Neuronal stem cell (in vitro differentiated cells): ENCODE data around the gene CDC20.
A peak's percentile ranks its signal among the peaks of the same experiment; 100 is the strongest.

ENCODE experiments used
- DNase-seq: peaks from one replicate; pipeline ENCODE4 v3.0.0-alpha.2; 2013; ENCODE audit warnings: low spot score
- H2AFZ ChIP-seq: one replicate; pipeline ENCODE4 v1.6.1; 2013; ENCODE audit warnings: mild to moderate bottlenecking, low read length, inconsistent platforms
- H2AK5ac ChIP-seq: 2 replicates; pipeline ENCODE4 v1.6.1; 2013; ENCODE audit warnings: low read depth, mild to moderate bottlenecking, inconsistent platforms, low read length, moderate library complexity, mixed read lengths
- H2BK120ac ChIP-seq: 2 replicates; pipeline ENCODE4 v1.6.1; 2013; ENCODE audit warnings: low read depth, mild to moderate bottlenecking, inconsistent platforms, low read length, moderate library complexity, mixed read lengths
- H2BK12ac ChIP-seq: one replicate; pipeline ENCODE4 v1.6.1; 2013; ENCODE audit warnings: low read length, inconsistent platforms
- H2BK15ac ChIP-seq: 2 replicates; pipeline ENCODE4 v1.6.1; 2013; ENCODE audit warnings: mild to moderate bottlenecking, low read length, inconsistent platforms, mixed read lengths
- H2BK5ac ChIP-seq: one replicate; pipeline ENCODE4 v1.6.1; 2013; ENCODE audit warnings: inconsistent platforms, mild to moderate bottlenecking, low read length, moderate library complexity
- H3K14ac ChIP-seq: one replicate; pipeline ENCODE4 v1.6.1; 2013; ENCODE audit warnings: low read length, inconsistent platforms
- H3K18ac ChIP-seq: 2 replicates; pipeline ENCODE4 v1.6.1; 2013; ENCODE audit warnings: low read length, inconsistent platforms
- H3K23ac ChIP-seq: 2 replicates; pipeline ENCODE4 v1.6.1; 2013; ENCODE audit warnings: low read depth, mild to moderate bottlenecking, mixed read lengths, low read length, inconsistent platforms; ENCODE audit not compliant: poor library complexity
- H3K27ac ChIP-seq: replicated peaks from 3 replicates; pipeline ENCODE4 v1.5.1; 2013; ENCODE audit warnings: low read length, inconsistent platforms
- H3K27me3 ChIP-seq, 3 experiments: 2 replicates each; pipeline ENCODE4 v1.6.1; 2013; ENCODE audit warnings: low read length in 3 of 3, mild to moderate bottlenecking in 2 of 3, inconsistent platforms in 1 of 3, low read depth in 1 of 3, mixed read lengths in 1 of 3, moderate library complexity in 1 of 3; ENCODE audit not compliant: control insufficient read depth in 3 of 3, insufficient read depth in 3 of 3
- H3K36me3 ChIP-seq, 2 donors: replicated peaks in 1 of 2; 2 replicates each; pipeline ENCODE4 v1.6.1; 2013; ENCODE audit warnings: low read length in 2 of 2; ENCODE audit not compliant: control insufficient read depth in 2 of 2, insufficient read depth in 2 of 2
- H3K4ac ChIP-seq: 2 replicates; pipeline ENCODE4 v1.6.1; 2013; ENCODE audit warnings: inconsistent platforms, mild to moderate bottlenecking, low read length, moderate library complexity
- H3K4me1 ChIP-seq, 2 donors: 1 replicate in 1 of 2; 2 replicates in 1 of 2; pipeline ENCODE4 v1.6.1; 2013; ENCODE audit warnings: low read length in 2 of 2, low read depth in 1 of 2; ENCODE audit not compliant: control insufficient read depth in 2 of 2, insufficient read depth in 1 of 2
- H3K4me2 ChIP-seq: one replicate; pipeline ENCODE4 v1.6.1; 2013; ENCODE audit warnings: mild to moderate bottlenecking, low read length, inconsistent platforms; ENCODE audit not compliant: insufficient read depth, poor library complexity, severe bottlenecking
- H3K4me3 ChIP-seq, 2 donors: 2 replicates each; pipeline ENCODE4 v1.5.1; 2013; ENCODE audit warnings: low read length in 2 of 2, mild to moderate bottlenecking in 2 of 2, inconsistent platforms in 1 of 2, moderate library complexity in 1 of 2
- H3K79me1 ChIP-seq: one replicate; pipeline ENCODE4 v1.6.1; 2013; ENCODE audit warnings: low read depth, mild to moderate bottlenecking, inconsistent platforms, low read length, moderate library complexity
- H3K9ac ChIP-seq: one replicate; pipeline ENCODE4 v1.6.1; 2013; ENCODE audit warnings: mild to moderate bottlenecking, low read depth, low read length, inconsistent platforms; ENCODE audit not compliant: poor library complexity
- H3K9me3 ChIP-seq, 2 donors: replicated peaks in 1 of 2; 2 replicates each; pipeline versions ENCODE3 to v1.6.1; 2013; ENCODE audit warnings: low read length in 2 of 2, mild to moderate bottlenecking in 2 of 2, inconsistent platforms in 1 of 2, low read depth in 1 of 2, mixed read lengths in 1 of 2, moderate library complexity in 1 of 2; ENCODE audit not compliant: control insufficient read depth in 2 of 2, insufficient read depth in 1 of 2
- H4K8ac ChIP-seq: one replicate; pipeline ENCODE4 v1.6.1; 2013; ENCODE audit warnings: low read depth, mild to moderate bottlenecking, inconsistent platforms, low read length, moderate library complexity
- H4K91ac ChIP-seq: one replicate; pipeline ENCODE4 v1.6.1; 2013; ENCODE audit warnings: low read length, low read depth, mild to moderate bottlenecking, inconsistent platforms; ENCODE audit not compliant: poor library complexity
- WGBS, 2 donors: extraction: QIAGEN DNeasy Blood & Tissue Kit; methylation state at CpG; one replicate each; pipeline ENCODE4 v1.1.7; 2013; ENCODE audit warnings: missing lambda C conversion rate in 2 of 2, mixed read lengths in 1 of 2; ENCODE audit not compliant: insufficient read length in 2 of 2, insufficient replicate concordance in 1 of 2; ENCODE audit errors: extremely low coverage in 2 of 2; 5-methylcytosine and 5-hydroxymethylcytosine counted together

Gene CDC20

GRCh38 chr1:43379476-43379875 is 20.7 kb downstream of the CDC20 start:
- Histone ChIP-seq H3K4me2 (no peak overlapping the region), H4K8ac (no peak overlapping the region), H2BK12ac (no peak overlapping the region), H2BK15ac (no peak overlapping the region), H3K9ac (no peak overlapping the region), H3K9me3 (no peaks in the 10 kb centered on the region), H2BK120ac (no peak overlapping the region), H3K23ac (no peak overlapping the region), H3K4ac (no peak overlapping the region), H4K91ac (no peak overlapping the region), H3K4me3 (no peak overlapping the region), H3K4me1 (peaks cover 0 to 6% of the 10 kb centered on the region in 2 donors), H3K27me3 (no peaks in the 10 kb centered on the region), H2BK5ac (no peak overlapping the region), H3K79me1 (no peaks in the 10 kb centered on the region), H3K27ac (no peak overlapping the region), H2AK5ac (no peak overlapping the region), H3K14ac (no peak overlapping the region), H2AFZ (no peak overlapping the region), H3K36me3 (peaks cover 12 to 36% of the 10 kb centered on the region in 2 donors), H3K18ac (no peak overlapping the region)
- no peak for DNase-seq
- no CpG with 5 or more reads among the region's 1 CpG for WGBS, 2 donors

GRCh38 chr1:43381612-43382011 is 22.8 kb downstream of the CDC20 start:
- Histone ChIP-seq H2BK120ac (no peak overlapping the region), H3K27me3 (no peaks in the 10 kb centered on the region), H3K4me2 (no peak overlapping the region), H3K14ac (no peak overlapping the region), H3K36me3 (peaks cover 28 to 57% of the 10 kb centered on the region in 2 donors), H3K9ac (no peak overlapping the region), H2BK12ac (no peak overlapping the region), H3K4me1 (peaks cover 0 to 6% of the 10 kb centered on the region in 2 donors), H3K18ac (no peak overlapping the region), H3K4me3 (no peak overlapping the region), H2AFZ (no peak overlapping the region), H4K91ac (no peak overlapping the region), H3K9me3 (no peaks in the 10 kb centered on the region), H3K79me1 (no peaks in the 10 kb centered on the region), H2AK5ac (no peak overlapping the region), H4K8ac (no peak overlapping the region), H3K4ac (no peak overlapping the region), H2BK15ac (no peak overlapping the region), H3K23ac (no peak overlapping the region), H2BK5ac (no peak overlapping the region), H3K27ac (peak overlapping the region; percentile 55)
- no peak for DNase-seq
- no CpG with 5 or more reads among the region's 3 CpGs for WGBS, 2 donors

- DNase-seq: no peak
- Histone ChIP-seq H4K8ac (no peak overlapping the region), H3K23ac (no peak overlapping the region), H3K79me1 (no peaks in the 10 kb centered on the region), H2BK120ac (no peak overlapping the region), H2AFZ (no peak overlapping the region), H2BK12ac (no peak overlapping the region), H2BK5ac (no peak overlapping the region), H2AK5ac (no peak overlapping the region), H4K91ac (no peak overlapping the region), H3K36me3 (peaks cover 33 to 63% of the 10 kb centered on the region in 2 donors), H3K14ac (no peak overlapping the region), H3K18ac (no peak overlapping the region), H3K9ac (no peak overlapping the region), H3K27me3 (no peaks in the 10 kb centered on the region), H3K4me2 (no peak overlapping the region), H3K4ac (no peak overlapping the region), H3K9me3 (no peaks in the 10 kb centered on the region), H3K4me1 (peaks cover 0 to 6% of the 10 kb centered on the region in 2 donors), H3K27ac (peak overlapping the region; percentile 55), H3K4me3 (no peak overlapping the region), H2BK15ac (no peak overlapping the region)
- WGBS, 2 donors: no CpG with 5 or more reads among the region's 6 CpGs
These were observed 23.4 kb downstream of the CDC20 start for GRCh38 chr1:43382027-43382779.

- peaks cover 2% of the 10 kb centered on the region for H3K79me1 ChIP-seq
- no peaks in the 10 kb centered on the region for H3K27me3 ChIP-seq
- H3K4me2 ChIP-seq: no peak overlapping the region
- DNase-seq: no peak
- peaks cover 0 to 6% of the 10 kb centered on the region in 2 donors for H3K4me1 ChIP-seq
- H2BK15ac ChIP-seq: no peak overlapping the region
- no peak overlapping the region for H3K18ac ChIP-seq
- no peak overlapping the region for H4K8ac ChIP-seq
- H2AFZ ChIP-seq: no peak overlapping the region
- no peak overlapping the region for H2BK12ac ChIP-seq
- H3K23ac ChIP-seq: no peak overlapping the region
- no peak overlapping the region for H3K4ac ChIP-seq
- no peak overlapping the region for H2BK120ac ChIP-seq
- no peak overlapping the region for H3K27ac ChIP-seq
- H3K9me3 ChIP-seq: no peaks in the 10 kb centered on the region
- no CpG with 5 or more reads among the region's 2 CpGs for WGBS, 2 donors
- no peak overlapping the region for H2AK5ac ChIP-seq
- peaks cover 35 to 74% of the 10 kb centered on the region in 2 donors for H3K36me3 ChIP-seq
- H3K4me3 ChIP-seq: no peak overlapping the region
- H4K91ac ChIP-seq: no peak overlapping the region
- no peak overlapping the region for H3K14ac ChIP-seq
- no peak overlapping the region for H2BK5ac ChIP-seq
- H3K9ac ChIP-seq: no peak overlapping the region
These were observed 24.7 kb downstream of the CDC20 start for GRCh38 chr1:43383449-43383848.
